OCI-LY1 (cell line): ENCODE results near the gene GRIN2A.

Experiments
- H2AFZ ChIP-seq: fragments of 200-600 bp; sonication (generic), shearing (Covaris generic); 2 replicates; pipeline ENCODE4 v1.6.0; 2014; ENCODE audit warnings: antibody characterized with exemption, mild to moderate bottlenecking, low read length
- H3F3A ChIP-seq: fragments of 200-600 bp; sonication (generic), shearing (Covaris generic); 2 replicates; pipeline ENCODE4 v1.6.0; 2014; ENCODE audit warnings: mild to moderate bottlenecking, antibody characterized with exemption, low read length, moderate library complexity; ENCODE audit not compliant: insufficient read depth
- H3K27ac ChIP-seq: fragments of 200-600 bp; sonication (generic); 2 replicates; pipeline ENCODE4 v1.5.1; 2014; ENCODE audit warnings: low read length, mixed run types, mild to moderate bottlenecking, low read depth; ENCODE audit not compliant: poor library complexity, severe bottlenecking
- H3K27me3 ChIP-seq: fragments of 200-600 bp; sonication (generic); 2 replicates; pipeline ENCODE4 v1.6.0; 2014; ENCODE audit warnings: antibody characterized with exemption, mild to moderate bottlenecking, low read length, moderate library complexity; ENCODE audit not compliant: insufficient read depth
- H3K36me3 ChIP-seq: fragments of 200-600 bp; sonication (generic); 2 replicates; pipeline ENCODE4 v1.6.1; 2014; ENCODE audit warnings: mild to moderate bottlenecking, antibody characterized with exemption, low read length, moderate library complexity, mixed read lengths; ENCODE audit not compliant: insufficient read depth
- H3K4me1 ChIP-seq: fragments of 200-600 bp; sonication (generic); 2 replicates; pipeline ENCODE4 v1.5.1; 2014; ENCODE audit warnings: mild to moderate bottlenecking, low read length, moderate library complexity; ENCODE audit not compliant: insufficient read depth, severe bottlenecking
- H3K4me2 ChIP-seq: fragments of 200-600 bp; sonication (generic), shearing (Covaris generic); 2 replicates; pipeline ENCODE4 v1.6.1; 2014; ENCODE audit warnings: low read length
- H3K4me3 ChIP-seq: fragments of 200-600 bp; sonication (generic); 2 replicates; pipeline ENCODE4 v1.5.1; 2014; ENCODE audit warnings: low read length, low read depth, mild to moderate bottlenecking, mixed read lengths; ENCODE audit not compliant: poor library complexity, severe bottlenecking
- H3K79me2 ChIP-seq: fragments of 200-600 bp; shearing (Covaris generic); 2 replicates; pipeline ENCODE4 v1.6.1; 2016; ENCODE audit warnings: mixed run types, low read length, mixed read lengths; ENCODE audit not compliant: insufficient read depth
- H3K9ac ChIP-seq: fragments of 200-600 bp; sonication (generic), shearing (Covaris generic); 2 replicates; pipeline ENCODE4 v1.6.1; 2014; ENCODE audit warnings: mild to moderate bottlenecking, low read length, mixed read lengths
- H3K9me2 ChIP-seq: fragments of 200-600 bp; sonication (generic), shearing (Covaris generic); 2 replicates; pipeline ENCODE4 v1.6.1; 2014; ENCODE audit warnings: low read depth, mild to moderate bottlenecking, low read length, mixed read lengths
- H3K9me3 ChIP-seq: fragments of 200-600 bp; shearing (Covaris generic); 2 replicates; pipeline ENCODE4 v1.6.1; 2014; ENCODE audit warnings: low read length, mixed read lengths
- H4K20me1 ChIP-seq: fragments of 200-600 bp; sonication (generic), shearing (Covaris generic); 2 replicates; pipeline ENCODE4 v1.6.0; 2016; ENCODE audit warnings: mild to moderate bottlenecking, low read length; ENCODE audit not compliant: insufficient read depth
- CTCF ChIP-seq: fragments of 200-600 bp; sonication (generic), shearing (Covaris generic); IDR thresholded peaks from 2 replicates; pipeline ENCODE4 v1.5.1; 2017; ENCODE audit warnings: mild to moderate bottlenecking, antibody characterized with exemption, low read length, moderate library complexity, mixed read lengths
- EZH2 ChIP-seq: fragments of 200-600 bp; sonication (generic), shearing (Covaris generic); IDR thresholded peaks from 2 replicates; pipeline ENCODE4 v1.8.0; 2017; ENCODE audit warnings: borderline replicate concordance, mixed run types, mild to moderate bottlenecking, antibody characterized with exemption, low read length, moderate library complexity, mixed read lengths

The GRIN2A gene

GRCh38 chr16:9772526-9773225 is 409.6 kb downstream of the GRIN2A start:
- TF ChIP-seq EZH2 (no peak), CTCF (no peak)
- H3K4me2 ChIP-seq = no peak overlapping the region
- no peaks in the 10 kb centered on the region for H3K9me2 ChIP-seq
- no peaks in the 10 kb centered on the region for H3K9me3 ChIP-seq
- no peaks in the 10 kb centered on the region for H3K36me3 ChIP-seq
- H2AFZ ChIP-seq = no peak overlapping the region
- H3K27ac ChIP-seq = no peak overlapping the region
- H3F3A ChIP-seq = no peaks in the 10 kb centered on the region
- no peaks in the 10 kb centered on the region for H3K79me2 ChIP-seq
- no peaks in the 10 kb centered on the region for H4K20me1 ChIP-seq
- H3K4me3 ChIP-seq = no peak overlapping the region
- H3K27me3 ChIP-seq = no peaks in the 10 kb centered on the region
- no peaks in the 10 kb centered on the region for H3K4me1 ChIP-seq
- no peak overlapping the region for H3K9ac ChIP-seq

GRCh38 chr16:9766891-9767290 is 415.3 kb downstream of the GRIN2A start:
- no peaks in the 10 kb centered on the region for H3F3A ChIP-seq
- no peak overlapping the region for H3K4me2 ChIP-seq
- H3K79me2 ChIP-seq = no peaks in the 10 kb centered on the region
- no peaks in the 10 kb centered on the region for H3K9me2 ChIP-seq
- no peaks in the 10 kb centered on the region for H3K9me3 ChIP-seq
- no peak overlapping the region for H3K4me3 ChIP-seq
- TF ChIP-seq CTCF (no peak), EZH2 (no peak)
- no peaks in the 10 kb centered on the region for H3K27me3 ChIP-seq
- H4K20me1 ChIP-seq = no peaks in the 10 kb centered on the region
- no peak overlapping the region for H2AFZ ChIP-seq
- H3K27ac ChIP-seq = no peak overlapping the region
- no peak overlapping the region for H3K9ac ChIP-seq
- no peaks in the 10 kb centered on the region for H3K4me1 ChIP-seq
- H3K36me3 ChIP-seq = no peaks in the 10 kb centered on the region

GRCh38 chr16:9763505-9763904 is 418.7 kb downstream of the GRIN2A start:
- Histone ChIP-seq H3K79me2 (no peaks in the 10 kb centered on the region), H3K27me3 (no peaks in the 10 kb centered on the region), H3K9ac (no peak overlapping the region), H3K4me2 (no peak overlapping the region), H3K4me1 (no peaks in the 10 kb centered on the region), H3F3A (no peaks in the 10 kb centered on the region), H3K4me3 (no peak overlapping the region), H3K27ac (no peak overlapping the region), H4K20me1 (no peaks in the 10 kb centered on the region), H3K36me3 (no peaks in the 10 kb centered on the region), H3K9me2 (no peaks in the 10 kb centered on the region), H2AFZ (no peak overlapping the region), H3K9me3 (no peaks in the 10 kb centered on the region)
- TF ChIP-seq CTCF = no peak
- no peak for TF ChIP-seq EZH2
